H9 (cell line): ENCODE measurements around the gene SPC24. TPM values are rescaled to one million over a fixed set of nuclear protein-coding genes. Genes with fewer than 3 reads are reported as not detected.

Source experiments
- DNase-seq: peaks from one replicate; pipeline ENCODE4 v3.0.0-alpha.2; 2017
- H2AFZ ChIP-seq: one replicate; pipeline ENCODE4 v1.6.1; 2013; ENCODE audit warnings: mild to moderate bottlenecking, low read length, control low read depth, moderate library complexity
- H2AK5ac ChIP-seq: 2 replicates; pipeline ENCODE4 v1.6.1; 2013; ENCODE audit warnings: low read length, control low read depth, mixed read lengths; ENCODE audit not compliant: insufficient read length
- H2BK120ac ChIP-seq: one replicate; pipeline ENCODE4 v1.6.1; 2013; ENCODE audit warnings: low read depth, mild to moderate bottlenecking, low read length, control low read depth, inconsistent platforms; ENCODE audit not compliant: poor library complexity, severe bottlenecking
- H2BK12ac ChIP-seq: 2 replicates; pipeline ENCODE4 v1.6.1; 2013; ENCODE audit warnings: low read length, control low read depth, mixed read lengths, low read depth; ENCODE audit not compliant: insufficient read length
- H2BK15ac ChIP-seq: 2 replicates; pipeline ENCODE4 v1.6.1; 2013; ENCODE audit warnings: low read depth, low read length, control low read depth
- H2BK20ac ChIP-seq: one replicate; pipeline ENCODE4 v1.6.1; 2013; ENCODE audit warnings: low read depth, mild to moderate bottlenecking, low read length, control low read depth, inconsistent platforms; ENCODE audit not compliant: poor library complexity, severe bottlenecking
- H2BK5ac ChIP-seq: 2 replicates; pipeline ENCODE4 v1.6.1; 2013; ENCODE audit warnings: low read length, control low read depth, mixed read lengths; ENCODE audit not compliant: insufficient read length
- H3K14ac ChIP-seq: 2 replicates; pipeline ENCODE4 v1.6.1; 2013; ENCODE audit warnings: low read length, control low read depth; ENCODE audit not compliant: insufficient read depth
- H3K18ac ChIP-seq: 2 replicates; pipeline ENCODE4 v1.6.1; 2013; ENCODE audit warnings: low read depth, mild to moderate bottlenecking, mixed read lengths, low read length, control low read depth; ENCODE audit not compliant: insufficient read length
- H3K23ac ChIP-seq: 2 replicates; pipeline ENCODE4 v1.6.1; 2013; ENCODE audit warnings: low read length, control low read depth, mixed read lengths, low read depth; ENCODE audit not compliant: insufficient read length
- H3K23me2 ChIP-seq: 2 replicates; pipeline ENCODE4 v1.6.1; 2013; ENCODE audit warnings: low read depth, mild to moderate bottlenecking, mixed read lengths, low read length, control low read depth; ENCODE audit not compliant: insufficient read length, poor library complexity, severe bottlenecking
- H3K27ac ChIP-seq: 2 replicates; pipeline ENCODE4 v1.5.1; 2013; ENCODE audit warnings: low read length, control low read depth, mixed read lengths, low read depth; ENCODE audit not compliant: insufficient read length
- H3K27me3 ChIP-seq: 2 replicates; pipeline ENCODE4 v1.6.1; 2013; ENCODE audit warnings: low read length, control low read depth, inconsistent platforms; ENCODE audit not compliant: insufficient read depth
- H3K4ac ChIP-seq: 2 replicates; pipeline ENCODE4 v1.6.1; 2013; ENCODE audit warnings: low read depth, mild to moderate bottlenecking, control low read depth, inconsistent platforms, low read length, moderate library complexity
- H3K4me1 ChIP-seq: 2 replicates; pipeline ENCODE4 v1.6.1; 2013; ENCODE audit warnings: low read length, control low read depth, inconsistent platforms; ENCODE audit not compliant: insufficient read depth
- H3K4me2 ChIP-seq: 2 replicates; pipeline ENCODE4 v1.6.1; 2013; ENCODE audit warnings: low read length, control low read depth, mixed read lengths; ENCODE audit not compliant: insufficient read length, insufficient read depth
- H3K56ac ChIP-seq: 2 replicates; pipeline ENCODE4 v1.6.1; 2013; ENCODE audit warnings: low read depth, mild to moderate bottlenecking, mixed read lengths, low read length, control low read depth; ENCODE audit not compliant: insufficient read length
- H3K79me1 ChIP-seq: 2 replicates; pipeline ENCODE4 v1.6.1; 2013; ENCODE audit warnings: low read depth, mild to moderate bottlenecking, moderate library complexity, low read length, control low read depth, inconsistent platforms; ENCODE audit not compliant: insufficient read depth, poor library complexity, severe bottlenecking
- H3K79me2 ChIP-seq: 2 replicates; pipeline ENCODE4 v1.6.1; 2013; ENCODE audit warnings: low read length, control low read depth, inconsistent platforms; ENCODE audit not compliant: insufficient read depth
- H3K9ac ChIP-seq: 2 replicates; pipeline ENCODE4 v1.6.1; 2013; ENCODE audit warnings: low read length, control low read depth, mixed read lengths; ENCODE audit not compliant: insufficient read length; ENCODE audit errors: extremely low read depth
- H3K9me3 ChIP-seq: one replicate; pipeline ENCODE4 v1.6.1; 2013; ENCODE audit warnings: low read depth, low read length, inconsistent platforms; ENCODE audit not compliant: control insufficient read depth
- H3T11ph ChIP-seq: one replicate; pipeline ENCODE4 v1.6.1; 2013; ENCODE audit warnings: mild to moderate bottlenecking, low read length, control low read depth, inconsistent platforms
- H4K20me1 ChIP-seq: one replicate; pipeline ENCODE4 v1.6.1; 2013; ENCODE audit not compliant: control insufficient read depth, insufficient read length, insufficient read depth
- H4K5ac ChIP-seq: 2 replicates; pipeline ENCODE4 v1.6.1; 2013; ENCODE audit warnings: low read depth, mild to moderate bottlenecking, mixed read lengths, low read length, control low read depth; ENCODE audit not compliant: insufficient read length
- H4K8ac ChIP-seq: replicated peaks from 2 replicates; pipeline ENCODE4 v1.6.1; 2013; ENCODE audit warnings: low read length, control low read depth, mixed read lengths, low read depth; ENCODE audit not compliant: insufficient read length
- H4K91ac ChIP-seq: 2 replicates; pipeline ENCODE4 v1.6.1; 2013; ENCODE audit warnings: low read depth, mild to moderate bottlenecking, moderate library complexity, mixed read lengths, low read length, control low read depth; ENCODE audit not compliant: insufficient read length
- H3K27ac Mint-ChIP-seq, 3 experiments: 2 replicates in 2 of 3; 3 replicates in 1 of 3; pipeline ENCODE4 v1.8.0; 2020 to 2021; ENCODE audit warnings: mixed read lengths in 3 of 3, mild to moderate bottlenecking in 1 of 3, moderate library complexity in 1 of 3
- H3K27me3 Mint-ChIP-seq: 2 replicates; pipeline ENCODE4 v1.8.0; 2021; ENCODE audit warnings: low read depth, mild to moderate bottlenecking, moderate library complexity, mixed read lengths
- H3K36me3 Mint-ChIP-seq, 3 experiments: 2 replicates in 2 of 3; 3 replicates in 1 of 3; pipeline ENCODE4 v1.8.0; 2020 to 2021; ENCODE audit warnings: low read depth in 3 of 3, mixed read lengths in 3 of 3; ENCODE audit not compliant: insufficient read depth in 1 of 3
- H3K4me1 Mint-ChIP-seq, 2 experiments: 2 replicates each; pipeline ENCODE4 v1.8.0; 2020; ENCODE audit warnings: mixed read lengths in 2 of 2
- H3K4me3 Mint-ChIP-seq, 2 experiments: 2 replicates in 1 of 2; 3 replicates in 1 of 2; pipeline ENCODE4 v1.8.0; 2020 to 2021; ENCODE audit warnings: mild to moderate bottlenecking in 2 of 2, mixed read lengths in 2 of 2, moderate library complexity in 1 of 2
- H3K9me3 Mint-ChIP-seq, 2 experiments: 2 replicates in 1 of 2; 3 replicates in 1 of 2; pipeline ENCODE4 v1.8.0; 2020; ENCODE audit warnings: mild to moderate bottlenecking in 2 of 2, mixed read lengths in 2 of 2, moderate library complexity in 1 of 2
- CTCF ChIP-seq: fragments of 200-600 bp; sonication (generic); conservative IDR thresholded peaks from 3 replicates; pipeline ENCODE4 v1.8.0; 2021; ENCODE audit warnings: antibody characterized with exemption, mild to moderate bottlenecking
- WGBS: extraction: QIAGEN DNeasy Blood & Tissue Kit; methylation state at CpG from one replicate; pipeline ENCODE4 v1.1.7; 2013; ENCODE audit warnings: missing lambda C conversion rate, low lambda C conversion rate, mixed read lengths; ENCODE audit not compliant: insufficient read length; ENCODE audit errors: extremely low coverage; 5-methylcytosine and 5-hydroxymethylcytosine counted together
- total RNA-seq: library from RNA; stranded (reverse); gene quantifications from 2 replicates; pipeline ENCODE4 v1.2.1, GENCODE V29; 2021

The SPC24 gene
- total RNA-seq, 1 experiment from 2014 or later = 51.5 TPM

GRCh38 chr19:11168568-11168967 lies 13.0 kb upstream of the SPC24 start:
- H4K20me1 ChIP-seq = no peaks in the 10 kb centered on the region
- TF ChIP-seq CTCF = no peak
- no peak overlapping the region for H4K5ac ChIP-seq
- H3K27ac ChIP-seq = no peak overlapping the region
- no peak overlapping the region for H3K23ac ChIP-seq
- no CpG with 5 or more reads among the region's 7 CpGs for WGBS
- H3K4ac ChIP-seq = no peak overlapping the region
- H3K9ac ChIP-seq = no peak overlapping the region
- no peak overlapping the region for H2BK20ac ChIP-seq
- no peaks in the 10 kb centered on the region for H3K79me1 ChIP-seq
- Mint-ChIP-seq H3K4me1 (no peaks in the 10 kb centered on the region), H3K27ac (peak overlapping the region in 1 of 3 experiments; percentile 64; a peak in 1 of 7 replicates), H3K4me3 (no peak overlapping the region), H3K36me3 (peaks cover 14 to 52% (median 48%) of the 10 kb centered on the region in 3 experiments), H3K27me3 (no peaks in the 10 kb centered on the region), H3K9me3 (no peaks in the 10 kb centered on the region)
- no peak overlapping the region for H3K56ac ChIP-seq
- no peak overlapping the region for H3K14ac ChIP-seq
- no peaks in the 10 kb centered on the region for H3K4me1 ChIP-seq
- H2AFZ ChIP-seq = no peak overlapping the region
- no peaks in the 10 kb centered on the region for H3K9me3 ChIP-seq
- DNase-seq = no peak
- H2AK5ac ChIP-seq = no peak overlapping the region
- no peak overlapping the region for H3K18ac ChIP-seq
- H3K23me2 ChIP-seq = no peaks in the 10 kb centered on the region
- no peaks in the 10 kb centered on the region for H3K79me2 ChIP-seq
- H4K8ac ChIP-seq = no peak overlapping the region
- H2BK5ac ChIP-seq = no peak overlapping the region
- H2BK15ac ChIP-seq = no peak overlapping the region
- no peak overlapping the region for H3T11ph ChIP-seq
- no peak overlapping the region for H4K91ac ChIP-seq
- no peak overlapping the region for H2BK120ac ChIP-seq
- H3K27me3 ChIP-seq = no peaks in the 10 kb centered on the region
- no peak overlapping the region for H2BK12ac ChIP-seq
- no peak overlapping the region for H3K4me2 ChIP-seq
